SK-N-SH (cell line): Measurements from ENCODE around the gene SHD. TPM values are rescaled to one million over a fixed set of nuclear protein-coding genes. Genes with fewer than 3 reads are reported as not detected.

Experiments
- CTCF ChIA-PET: fragments of 300-600, 350-600 bp; formaldehyde crosslinking; extraction: SDS; loops from one replicate; lab custom pipeline; 2021; lab: Yijun Ruan, JAX
- POLR2A ChIA-PET: fragments of 350-600 bp; sonication (Branson Sonifier 250); formaldehyde crosslinking; extraction: SDS; loops from one replicate; lab custom pipeline; 2020; ENCODE audit warnings: antibody characterized with exemption, inconsistent platforms; lab: Yijun Ruan, JAX
- DNase-seq: peaks from one replicate; pipeline ENCODE4 v3.0.0; 2012
- H2AFZ ChIP-seq: fragments of 200-600 bp; sonication (generic); 2 replicates; pipeline ENCODE4 v1.8.1; 2016; ENCODE audit warnings: antibody characterized with exemption, mild to moderate bottlenecking, low read depth
- H3F3A ChIP-seq: fragments of 200-600 bp; sonication (generic); replicated peaks from 2 replicates; pipeline ENCODE3; 2016; ENCODE audit warnings: antibody characterized with exemption, mild to moderate bottlenecking; ENCODE audit not compliant: insufficient read depth
- H3K27ac ChIP-seq, 2 experiments: fragments of 200-500 bp in 1 of 2; fragments of 200-600 bp in 1 of 2; sonication (Bioruptor generic) in 1 of 2; sonication (generic), shearing (Covaris generic) in 1 of 2; 2 replicates each; pipeline versions ENCODE4 v1.5.1 to v1.6.1; 2014 to 2016; ENCODE audit warnings: low read depth in 2 of 2, inconsistent platforms in 1 of 2, low read length in 1 of 2, mild to moderate bottlenecking in 1 of 2, mixed read lengths in 1 of 2
- H3K27me3 ChIP-seq: fragments of 200-600 bp; sonication (generic), shearing (Covaris generic); 2 replicates; pipeline ENCODE4 v1.6.1; 2016; ENCODE audit warnings: mixed run types; ENCODE audit not compliant: insufficient read depth
- H3K36me3 ChIP-seq, 2 experiments: fragments of 200-500 bp in 1 of 2; fragments of 200-600 bp in 1 of 2; sonication (Bioruptor generic) in 1 of 2; sonication (generic) in 1 of 2; replicated peaks in 1 of 2; 2 replicates each; pipeline versions ENCODE3 to v1.5.1; 2014 to 2016; ENCODE audit warnings: low read length in 1 of 2, mild to moderate bottlenecking in 1 of 2; ENCODE audit not compliant: insufficient read depth in 2 of 2, control insufficient read depth in 1 of 2
- H3K4me1 ChIP-seq, 2 experiments: fragments of 200-500 bp in 1 of 2; fragments of 200-600 bp in 1 of 2; sonication (Bioruptor generic) in 1 of 2; sonication (generic), shearing (Covaris generic) in 1 of 2; 2 replicates each; pipeline versions ENCODE4 v1.5.1 to v1.6.1; 2014 to 2016; ENCODE audit warnings: low read depth in 1 of 2, low read length in 1 of 2, mixed run types in 1 of 2; ENCODE audit not compliant: insufficient read depth in 2 of 2, control insufficient read depth in 1 of 2
- H3K4me2 ChIP-seq: fragments of 200-600 bp; sonication (generic), shearing (Covaris generic); 2 replicates; pipeline ENCODE4 v1.6.1; 2017; ENCODE audit warnings: mixed run types
- H3K4me3 ChIP-seq, 2 experiments: fragments of 200-500 bp in 1 of 2; fragments of 200-600 bp in 1 of 2; sonication (Bioruptor generic) in 1 of 2; sonication (generic), shearing (Covaris generic) in 1 of 2; 2 replicates each; pipeline versions ENCODE4 v1.5.1 to v1.8.1; 2014 to 2016; ENCODE audit warnings: low read depth in 2 of 2, inconsistent platforms in 1 of 2, low read length in 1 of 2, mild to moderate bottlenecking in 1 of 2, mixed read lengths in 1 of 2, moderate library complexity in 1 of 2
- H3K79me2 ChIP-seq: fragments of 200-600 bp; sonication (generic); 2 replicates; pipeline ENCODE4 v1.8.1; 2017; ENCODE audit warnings: mild to moderate bottlenecking; ENCODE audit not compliant: insufficient read depth
- H3K9ac ChIP-seq: fragments of 200-600 bp; sonication (generic); 2 replicates; pipeline ENCODE4 v1.6.1; 2017; ENCODE audit warnings: mixed run types
- H3K9me2 ChIP-seq: fragments of 200-600 bp; sonication (generic); 2 replicates; pipeline ENCODE4 v1.6.1; 2017; ENCODE audit warnings: mixed run types
- H3K9me3 ChIP-seq: fragments of 200-600 bp; sonication (generic); 2 replicates; pipeline ENCODE4 v1.6.1; 2017; ENCODE audit warnings: mixed run types, mild to moderate bottlenecking, moderate library complexity
- H4K20me1 ChIP-seq: fragments of 200-600 bp; sonication (generic); 2 replicates; pipeline ENCODE4 v1.6.1; 2017; ENCODE audit warnings: mild to moderate bottlenecking, mixed run types; ENCODE audit not compliant: insufficient read depth
- CHD2 ChIP-seq: fragments of 150-350 bp; IDR thresholded peaks from 2 replicates; pipeline ENCODE4 v1.6.1; 2018; ENCODE audit warnings: low read length; ENCODE audit not compliant: partially characterized antibody
- CTCF ChIP-seq: fragments of 200-600 bp; sonication (generic); IDR thresholded peaks from 2 replicates; pipeline ENCODE4 v1.6.1; 2017; ENCODE audit warnings: antibody characterized with exemption, mild to moderate bottlenecking, moderate library complexity
- ELF1 ChIP-seq: IDR thresholded peaks from 2 replicates; pipeline ENCODE4 v1.4.0; 2012
- EP300 ChIP-seq, 2 experiments: IDR thresholded peaks; 2 replicates each; pipeline versions ENCODE4 v1.4.0 to v1.6.1; 2012; ENCODE audit warnings: borderline replicate concordance in 1 of 2, low read depth in 1 of 2, low read length in 1 of 2
- FOSL2 ChIP-seq: IDR thresholded peaks from 2 replicates; pipeline ENCODE4 v1.4.0; 2012; ENCODE audit warnings: low read depth, mild to moderate bottlenecking, moderate library complexity, borderline replicate concordance
- FOXJ3 ChIP-seq: sonication (generic); formaldehyde crosslinking; IDR thresholded peaks from 2 replicates; pipeline ENCODE4 v1.5.1; 2020; ENCODE audit warnings: mild to moderate bottlenecking, missing genetic modification reagents
- FOXM1 ChIP-seq: IDR thresholded peaks from 2 replicates; pipeline ENCODE4 v1.4.0; 2012; ENCODE audit warnings: low read depth, mild to moderate bottlenecking
- GABPA ChIP-seq: IDR thresholded peaks from 2 replicates; pipeline ENCODE4 v1.4.0; 2012; ENCODE audit warnings: low read depth, mild to moderate bottlenecking
- MAX ChIP-seq: IDR thresholded peaks from 2 replicates; pipeline ENCODE4 v1.4.0; 2012; ENCODE audit warnings: low read depth
- NFIC ChIP-seq: IDR thresholded peaks from 2 replicates; pipeline ENCODE4 v1.4.0; 2012; ENCODE audit warnings: borderline replicate concordance
- PBX3 ChIP-seq: IDR thresholded peaks from 2 replicates; pipeline ENCODE4; 2012
- RAD21 ChIP-seq: IDR thresholded peaks from 2 replicates; pipeline ENCODE4 v1.6.1; 2012; ENCODE audit warnings: mild to moderate bottlenecking, low read length
- RCOR1 ChIP-seq: fragments of 150-350 bp; IDR thresholded peaks from 2 replicates; pipeline ENCODE4 v1.6.1; 2017; ENCODE audit warnings: antibody characterized with exemption, low read length
- RFX5 ChIP-seq: IDR thresholded peaks from 2 replicates; pipeline ENCODE4 v1.6.1; 2012; ENCODE audit warnings: mild to moderate bottlenecking, improper control_type of control experiment, low read length
- SMC3 ChIP-seq: IDR thresholded peaks from 2 replicates; pipeline ENCODE4 v1.6.1; 2012; ENCODE audit warnings: low read depth, low read length, improper control_type of control experiment
- TAF1 ChIP-seq: IDR thresholded peaks from 2 replicates; pipeline ENCODE4 v1.6.1; 2012; ENCODE audit warnings: low read depth, mild to moderate bottlenecking, low read length, moderate library complexity, borderline replicate concordance
- TEAD4 ChIP-seq: IDR thresholded peaks from 2 replicates; pipeline ENCODE4 v1.4.0; 2012; ENCODE audit warnings: mild to moderate bottlenecking, borderline replicate concordance; ENCODE audit not compliant: insufficient read depth
- USF1 ChIP-seq: IDR thresholded peaks from 2 replicates; pipeline ENCODE4 v1.4.0; 2012; ENCODE audit warnings: low read depth, borderline replicate concordance
- USF2 ChIP-seq: fragments of 150-350 bp; IDR thresholded peaks from 2 replicates; pipeline ENCODE4 v1.6.1; 2017; ENCODE audit warnings: antibody characterized with exemption, low read length, low read depth, borderline replicate concordance
- WGBS: methylation state at CpG from one replicate; pipeline ENCODE4 v1.1.6; 2017; ENCODE audit warnings: low lambda C conversion rate; 5-methylcytosine and 5-hydroxymethylcytosine counted together
- polyA plus RNA-seq, 3 experiments: library from polyadenylated mRNA; depleted of rRNA; stranded (reverse); fragments of >200 nt; gene quantifications; 2 replicates each; pipeline ENCODE4 v1.2.3, GENCODE V29; 2012
- TF ChIP-seq, protein P1 (sequence below): fragments of 150-350 bp; IDR thresholded peaks from 2 replicates; pipeline ENCODE4 v1.6.1; 2016; ENCODE audit warnings: mild to moderate bottlenecking, low read depth, low read length

Gene SHD
- polyA plus RNA-seq, 1 of the 3 experiments (the other 2 are of a cell fraction): 3.1 TPM

GRCh38 chr19:4323692-4324091 lies 44.6 kb downstream of the SHD start:
- ChIA-PET CTCF (no interaction called here), POLR2A (interaction anchor here (0.6 to 1.1 kb wide), 6 partner anchors 10 to 47 kb away, joined by 3 to 4 read pairs (median 3); partner anchors contain the start of gene MPND)
- 100% methylated on average over 1 of the region's 9 CpGs for WGBS
- no peaks in the 10 kb centered on the region for H3K27me3 ChIP-seq
- no peak for DNase-seq
- TF ChIP-seq FOSL2 (no peak), SMC3 (no peak), USF2 (no peak), MAX (no peak), FOXJ3 (CRISPR knock-in tag) (no peak), PBX3 (no peak), USF1 (no peak), GABPA (no peak), TEAD4 (no peak), TAF1 (no peak), NFIC (no peak), FOXM1 (no peak), RAD21 (no peak), RCOR1 (no peak), EP300 (IDR thresholded peaks at IDR 0.05; ENCODE audit: borderline replicate concordance in 1 of 2, low read depth in 1 of 2, low read length in 1 of 2) (no peak), ELF1 (no peak), CHD2 (no peak), RFX5 (no peak), CTCF (no peak)
- TF ChIP-seq, protein P1, sequence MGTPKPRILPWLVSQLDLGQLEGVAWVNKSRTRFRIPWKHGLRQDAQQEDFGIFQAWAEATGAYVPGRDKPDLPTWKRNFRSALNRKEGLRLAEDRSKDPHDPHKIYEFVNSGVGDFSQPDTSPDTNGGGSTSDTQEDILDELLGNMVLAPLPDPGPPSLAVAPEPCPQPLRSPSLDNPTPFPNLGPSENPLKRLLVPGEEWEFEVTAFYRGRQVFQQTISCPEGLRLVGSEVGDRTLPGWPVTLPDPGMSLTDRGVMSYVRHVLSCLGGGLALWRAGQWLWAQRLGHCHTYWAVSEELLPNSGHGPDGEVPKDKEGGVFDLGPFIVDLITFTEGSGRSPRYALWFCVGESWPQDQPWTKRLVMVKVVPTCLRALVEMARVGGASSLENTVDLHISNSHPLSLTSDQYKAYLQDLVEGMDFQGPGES: no peak
- no peak overlapping the region for H3K4me3 ChIP-seq
- no peak overlapping the region for H3K4me2 ChIP-seq
- H3K9me2 ChIP-seq: no peaks in the 10 kb centered on the region
- H3K79me2 ChIP-seq: peaks cover 2% of the 10 kb centered on the region; the same call in 1 of the 2 replicates
- H3F3A ChIP-seq: peaks cover 6% of the 10 kb centered on the region
- no peak overlapping the region for H2AFZ ChIP-seq
- H3K36me3 ChIP-seq: peaks cover 5% of the 10 kb centered on the region in 2 experiments
- H3K9ac ChIP-seq: no peak overlapping the region
- H3K4me1 ChIP-seq: peaks cover 0 to 14% of the 10 kb centered on the region in 2 experiments; a peak in 2 of 4 replicates
- no peaks in the 10 kb centered on the region for H4K20me1 ChIP-seq
- no peaks in the 10 kb centered on the region for H3K9me3 ChIP-seq
- H3K27ac ChIP-seq: no peak overlapping the region
